Measurements from ENCODE around the gene COL4A4. TPM values are rescaled to one million over a fixed set of nuclear protein-coding genes. Genes with fewer than 3 reads are reported as not detected.

The COL4A4 gene
- total and polyA plus RNA-seq, 2 donors (not counting 3 experiments of a cell fraction or from before 2014, with no cell fraction given): not detected

DNA sequence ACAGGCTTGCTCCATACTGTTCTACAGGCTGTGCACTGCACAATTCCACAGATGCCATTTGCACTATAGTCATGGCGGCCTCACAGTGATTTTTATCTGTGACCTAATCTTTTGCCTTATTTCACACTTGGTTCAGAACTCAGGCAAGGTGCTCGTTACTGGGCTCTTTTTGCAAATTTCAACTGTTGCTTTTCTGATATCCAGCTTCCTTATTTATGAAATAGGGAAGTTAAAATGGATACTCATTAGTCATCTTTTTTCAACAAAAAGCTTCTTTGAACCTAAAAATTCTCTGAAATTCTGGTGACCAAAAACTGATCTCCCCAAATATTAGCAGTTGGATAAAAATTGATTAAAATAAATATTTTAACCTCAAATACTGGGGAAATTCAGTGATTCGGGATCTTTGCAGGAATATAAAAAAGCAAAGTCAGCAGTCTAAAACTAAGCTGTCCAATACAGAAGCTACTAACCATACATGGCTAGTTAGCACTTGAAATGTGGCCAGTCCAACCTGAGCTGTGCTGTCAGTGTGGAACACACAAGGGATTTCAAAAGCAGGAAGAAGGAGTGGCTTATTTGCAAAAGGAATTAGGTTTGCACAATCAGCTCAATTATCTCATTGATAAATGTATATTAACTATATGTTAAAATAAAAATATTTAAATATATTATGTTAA, 134.4 kb downstream of the COL4A4 start:
- H3K9me1 ChIP-seq (replicated peaks; ENCODE audit: control insufficient read depth, extremely low read depth, insufficient read depth, low read length): no peaks in the 10 kb centered on the region
- no peak for TF ChIP-seq POLR2A (IDR thresholded peaks at IDR 0.05; ENCODE audit: low read depth, low read length)
- TF ChIP-seq CTCF (IDR thresholded peaks at IDR 0.05; ENCODE audit: extremely low read depth in 1 of 2, insufficient read depth in 1 of 2, low read depth in 1 of 2, low read length in 2 of 2): no peak
- H3K4me1 ChIP-seq (ENCODE audit: control insufficient read depth, extremely low read depth, insufficient read depth, low read length): no peaks in the 10 kb centered on the region
- intact Hi-C loops (cut with micrococcal nuclease): no loop called here
- no peak for DNase-seq (ENCODE audit: low read depth, low spot score)
- H4K20me1 ChIP-seq (replicated peaks; ENCODE audit: control insufficient read depth, extremely low read depth, insufficient read depth, low read length): no peaks in the 10 kb centered on the region
- no peaks in the 10 kb centered on the region for H3K36me3 ChIP-seq (ENCODE audit: control insufficient read depth in 2 of 2, extremely low read depth in 1 of 2, insufficient read depth in 2 of 2, low read length in 2 of 2)
- no peaks in the 10 kb centered on the region for H3K27me3 ChIP-seq (ENCODE audit: control insufficient read depth in 2 of 2, insufficient read depth in 2 of 2, low read length in 2 of 2)
- ChIA-PET POLR2A (no interaction called here), CTCF (no interaction called here)
- H3K4me2 ChIP-seq (ENCODE audit: insufficient read depth, low read length): no peak overlapping the region
- dilution Hi-C loops (cut with MboI; ENCODE audit: extremely low pct_ligation_motif_present, low sequenced_read_pairs): no loop called here
- no peak overlapping the region for H3K9ac ChIP-seq (replicated peaks; ENCODE audit: extremely low read depth, insufficient read depth, low read length)
- H2AFZ ChIP-seq (ENCODE audit: low read depth, low read length): no peak overlapping the region
- H3K27ac ChIP-seq (ENCODE audit: insufficient read depth, low read depth, low read length): no peak overlapping the region
- no TSS peak for BruUV-seq (replicated peaks)
- no peak for FAIRE-seq
- no peaks in the 10 kb centered on the region for H3K9me3 ChIP-seq (replicated peaks; ENCODE audit: control insufficient read depth, insufficient read depth, low read length)
- H3K4me3 ChIP-seq (replicated peaks in 1 of 3; ENCODE audit: insufficient read depth in 1 of 3, low read depth in 1 of 3, low read length in 3 of 3): no peak overlapping the region
- no peaks in the 10 kb centered on the region for H3K79me2 ChIP-seq (ENCODE audit: control insufficient read depth, insufficient read depth, low read length)

DNA sequence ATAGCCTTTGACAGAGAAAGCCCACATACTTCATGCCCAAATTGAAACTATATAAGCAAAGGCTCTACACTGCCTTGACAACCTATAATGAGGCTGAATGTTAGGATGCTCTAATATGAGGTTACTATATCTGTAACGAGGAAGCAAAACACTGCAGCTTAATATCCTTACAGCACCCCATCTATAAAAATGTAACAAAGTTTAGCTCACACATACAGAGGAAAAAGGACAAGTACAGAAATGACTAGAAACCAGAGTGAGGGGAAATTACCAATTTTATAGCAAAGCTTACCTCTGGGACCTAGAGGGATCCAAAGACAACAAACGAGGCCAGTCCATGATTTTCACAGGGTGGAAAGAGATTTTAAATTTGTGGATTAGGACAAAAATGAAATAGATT, 138.5 kb downstream of the COL4A4 start:
- Histone ChIP-seq H3K4me1 (ENCODE audit: control insufficient read depth, extremely low read depth, insufficient read depth, low read length) (no peaks in the 10 kb centered on the region), H3K4me2 (ENCODE audit: insufficient read depth, low read length) (no peak overlapping the region), H2AFZ (ENCODE audit: low read depth, low read length) (no peak overlapping the region), H4K20me1 (replicated peaks; ENCODE audit: control insufficient read depth, extremely low read depth, insufficient read depth, low read length) (no peaks in the 10 kb centered on the region), H3K27me3 (ENCODE audit: control insufficient read depth in 2 of 2, insufficient read depth in 2 of 2, low read length in 2 of 2) (no peaks in the 10 kb centered on the region), H3K27ac (ENCODE audit: insufficient read depth, low read depth, low read length) (no peak overlapping the region), H3K9me3 (replicated peaks; ENCODE audit: control insufficient read depth, insufficient read depth, low read length) (no peaks in the 10 kb centered on the region), H3K4me3 (replicated peaks in 1 of 3; ENCODE audit: insufficient read depth in 1 of 3, low read depth in 1 of 3, low read length in 3 of 3) (no peak overlapping the region), H3K9ac (replicated peaks; ENCODE audit: extremely low read depth, insufficient read depth, low read length) (no peak overlapping the region), H3K36me3 (ENCODE audit: control insufficient read depth in 2 of 2, extremely low read depth in 1 of 2, insufficient read depth in 2 of 2, low read length in 2 of 2) (no peaks in the 10 kb centered on the region), H3K79me2 (ENCODE audit: control insufficient read depth, insufficient read depth, low read length) (no peaks in the 10 kb centered on the region), H3K9me1 (replicated peaks; ENCODE audit: control insufficient read depth, extremely low read depth, insufficient read depth, low read length) (no peaks in the 10 kb centered on the region)
- ChIA-PET POLR2A (no interaction called here), CTCF (no interaction called here)
- TF ChIP-seq POLR2A (IDR thresholded peaks at IDR 0.05; ENCODE audit: low read depth, low read length) (no peak), MYC (IDR thresholded peaks at IDR 0.05; ENCODE audit: low read depth, low read length) (no peak), GATA2 (IDR thresholded peaks at IDR 0.05; ENCODE audit: insufficient read depth, insufficient read length, low read depth, low read length) (no peak), POLR2AphosphoS5 (IDR thresholded peaks at IDR 0.05; ENCODE audit: insufficient read depth, low read depth, low read length) (no peak), CTCF (IDR thresholded peaks at IDR 0.05; ENCODE audit: extremely low read depth in 1 of 2, insufficient read depth in 1 of 2, low read depth in 1 of 2, low read length in 2 of 2) (no peak), JUN (IDR thresholded peaks at IDR 0.05; ENCODE audit: borderline replicate concordance, insufficient read depth, insufficient read length, low read depth) (no peak), EZH2 (IDR thresholded peaks at IDR 0.05; ENCODE audit: borderline replicate concordance, low read depth, low read length, severe bottlenecking) (no peak), MAX (IDR thresholded peaks at IDR 0.05; ENCODE audit: insufficient read depth, insufficient read length) (no peak), FOS (IDR thresholded peaks at IDR 0.05; ENCODE audit: borderline replicate concordance, insufficient read depth, low read length) (no peak)
- intact Hi-C loops (cut with micrococcal nuclease) (no loop called here), dilution Hi-C loops (cut with MboI; ENCODE audit: extremely low pct_ligation_motif_present, low sequenced_read_pairs) (no loop called here)
- no peak for DNase-seq (ENCODE audit: low read depth, low spot score)
- FAIRE-seq: no peak
- BruUV-seq (replicated peaks): no TSS peak
